Type B pancreatic cell (in vitro differentiated cells): ENCODE measurements around the gene SLC9A8. TPM values are rescaled to one million over a fixed set of nuclear protein-coding genes. Genes with fewer than 3 reads are reported as not detected.

ENCODE experiments used
- DNase-seq: peaks from one replicate; pipeline ENCODE4 v3.0.0; 2021; ENCODE audit warnings: mixed read lengths; ENCODE audit not compliant: unreplicated experiment; ENCODE audit errors: extremely low spot score
- H3K27ac Mint-ChIP-seq: 2 replicates; pipeline ENCODE4 v1.8.0; 2021; ENCODE audit warnings: mild to moderate bottlenecking, mixed read lengths
- H3K27me3 Mint-ChIP-seq: 2 replicates; pipeline ENCODE4 v1.8.0; 2021; ENCODE audit warnings: mixed read lengths
- H3K36me3 Mint-ChIP-seq: 2 replicates; pipeline ENCODE4 v1.8.0; 2021; ENCODE audit warnings: mixed read lengths
- H3K4me1 Mint-ChIP-seq: one replicate; pipeline ENCODE4 v1.8.0; 2021; ENCODE audit warnings: mixed read lengths; ENCODE audit not compliant: unreplicated experiment
- H3K4me3 Mint-ChIP-seq: 2 replicates; pipeline ENCODE4 v1.8.0; 2021; ENCODE audit warnings: mild to moderate bottlenecking, mixed read lengths
- H3K9me3 Mint-ChIP-seq: 2 replicates; pipeline ENCODE4 v1.8.0; 2021; ENCODE audit warnings: mixed read lengths
- CTCF ChIP-seq: fragments of 200-600 bp; sonication (generic); conservative IDR thresholded peaks from 2 replicates; pipeline ENCODE4 v1.5.0; 2021; ENCODE audit warnings: antibody characterized with exemption, mild to moderate bottlenecking
- total RNA-seq: library from RNA; stranded (reverse); gene quantifications from 2 replicates; pipeline ENCODE4 v1.2.1, GENCODE V29; 2021; ENCODE audit warnings: low replicate concordance

Gene SLC9A8
- total RNA-seq, 1 donor from 2014 or later = 8.6 TPM

DNA sequence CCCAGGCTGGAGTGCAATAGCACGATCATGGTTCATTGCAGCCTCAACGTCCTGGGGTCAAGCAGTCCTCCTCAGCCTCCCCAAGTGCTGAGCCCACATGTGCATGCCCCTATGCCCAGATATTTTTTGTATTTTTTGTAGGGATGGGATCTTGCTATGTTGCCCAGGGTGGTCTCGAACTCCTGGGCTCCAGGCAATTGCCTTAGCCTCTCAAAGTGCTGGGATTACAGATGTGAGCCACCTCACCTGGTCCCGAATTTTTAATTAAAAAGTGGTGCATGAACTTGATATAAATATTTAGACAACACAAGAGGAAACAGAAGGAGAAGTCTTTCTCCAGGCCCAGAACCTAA is 116.5 kb downstream of the SLC9A8 start:
- no peak for DNase-seq
- Mint-ChIP-seq H3K36me3 (no peaks in the 10 kb centered on the region), H3K4me1 (peaks cover 9% of the 10 kb centered on the region), H3K4me3 (no peak overlapping the region), H3K27ac (peak overlapping the region; percentile 60), H3K9me3 (no peaks in the 10 kb centered on the region), H3K27me3 (no peaks in the 10 kb centered on the region)
- TF ChIP-seq CTCF = no peak

- DNase-seq = no peak
- no peaks in the 10 kb centered on the region for H3K27me3 Mint-ChIP-seq
- TF ChIP-seq CTCF = no peak
- peak overlapping the region; percentile 73 for H3K27ac Mint-ChIP-seq
- peak overlapping the region; percentile 99 for H3K4me3 Mint-ChIP-seq
- no peaks in the 10 kb centered on the region for H3K9me3 Mint-ChIP-seq
- H3K4me1 Mint-ChIP-seq = peaks cover 31% of the 10 kb centered on the region
- H3K36me3 Mint-ChIP-seq = no peaks in the 10 kb centered on the region
These were observed 123.1 kb downstream of the SLC9A8 start for GRCh38 chr20:49935746-49936152.

- peak; percentile 93 for DNase-seq
- peak within 1 kb of the TSS; percentile 90 for H3K27ac Mint-ChIP-seq
- peaks cover 4% of the 10 kb centered on the region for H3K36me3 Mint-ChIP-seq
- H3K9me3 Mint-ChIP-seq = no peaks in the 10 kb centered on the region
- no peaks in the 10 kb centered on the region for H3K27me3 Mint-ChIP-seq
- TF ChIP-seq CTCF = no peak
- peak within 1 kb of the TSS; percentile 99 for H3K4me3 Mint-ChIP-seq
- H3K4me1 Mint-ChIP-seq = peaks cover 35% of the 10 kb centered on the region
These were observed 123.8 kb downstream of the SLC9A8 start, which contains the start of gene RNF114 for GRCh38 chr20:49936153-49937026. TSS of gene RNF114 (plus strand) at chr20:49936397. CDS start at chr20:49936413, 16 bp downstream.

- Mint-ChIP-seq H3K27ac (peak overlapping the region; percentile 90), H3K36me3 (peaks cover 4% of the 10 kb centered on the region), H3K4me3 (peak overlapping the region; percentile 99), H3K27me3 (no peaks in the 10 kb centered on the region), H3K9me3 (no peaks in the 10 kb centered on the region), H3K4me1 (peaks cover 35% of the 10 kb centered on the region)
- no peak for DNase-seq
- no peak for TF ChIP-seq CTCF
These were observed 124.7 kb downstream of the SLC9A8 start for GRCh38 chr20:49937027-49937929.

DNA sequence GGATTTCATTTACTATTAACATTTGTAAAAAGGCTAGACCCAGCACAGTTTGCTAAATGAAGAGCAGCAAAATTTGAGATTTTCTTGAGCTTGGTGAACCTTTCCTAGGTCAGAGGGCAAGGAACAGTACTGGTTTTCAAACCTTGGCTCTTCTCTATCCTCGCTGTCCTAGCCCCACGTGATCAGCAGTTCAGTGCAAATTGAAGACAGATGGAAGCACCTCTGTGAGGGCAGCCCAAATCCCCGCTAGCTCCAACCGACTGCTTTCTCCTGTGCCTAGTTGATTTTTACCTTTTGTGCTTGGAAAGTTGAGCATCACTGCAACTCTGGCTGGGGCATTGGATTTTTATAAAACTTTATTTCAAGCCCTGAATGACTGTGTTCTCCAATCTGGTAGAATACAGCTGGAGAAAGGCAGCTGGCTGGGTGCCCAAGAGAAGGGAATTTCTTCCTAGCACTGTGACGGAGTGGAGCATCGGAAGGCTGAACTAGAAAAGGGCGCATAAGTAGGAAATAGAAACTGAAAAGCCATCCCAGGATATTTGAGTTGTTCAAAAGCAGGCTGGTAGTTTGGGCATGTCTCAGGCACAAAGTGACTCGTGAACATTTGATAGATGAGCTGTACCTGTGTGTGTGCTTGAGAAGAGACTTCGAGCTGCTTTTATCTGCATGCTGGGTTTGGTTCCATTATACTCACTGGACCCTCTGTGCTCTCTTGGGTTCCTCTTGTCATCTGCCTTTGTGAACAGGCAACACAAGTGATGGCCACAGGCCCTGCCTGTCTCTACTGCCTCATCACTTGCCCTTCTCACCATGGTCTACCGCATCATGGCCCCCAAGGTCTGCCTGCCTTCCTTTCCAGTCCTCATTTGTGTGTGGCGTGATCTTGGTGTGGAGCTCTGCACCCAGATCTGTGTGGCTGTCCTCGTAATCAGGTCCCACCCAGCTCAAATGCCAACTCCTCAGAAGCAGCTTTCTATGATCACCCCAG is 125.8 kb downstream of the SLC9A8 start:
- H3K4me1 Mint-ChIP-seq = peaks cover 35% of the 10 kb centered on the region
- H3K27me3 Mint-ChIP-seq = no peaks in the 10 kb centered on the region
- DNase-seq = no peak
- H3K9me3 Mint-ChIP-seq = no peaks in the 10 kb centered on the region
- H3K36me3 Mint-ChIP-seq = peaks cover 8% of the 10 kb centered on the region
- H3K27ac Mint-ChIP-seq = peak overlapping the region; percentile 62
- no peak for TF ChIP-seq CTCF
- H3K4me3 Mint-ChIP-seq = peak overlapping the region; percentile 99
